ENCODE measurements around the gene CARD18.

- TF ChIP-seq ZNF501 (CRISPR knock-in tag; IDR thresholded peaks at IDR 0.05) (no peak), EZH2 (conservative IDR thresholded peaks at IDR 0.05; ENCODE audit: low read depth, low read length) (no peak), REST (IDR thresholded peaks at IDR 0.05; ENCODE audit: borderline replicate concordance in 1 of 2, low read depth in 1 of 2, low read length in 2 of 2) (no peak), GABPB1 (CRISPR knock-in tag; IDR thresholded peaks at IDR 0.05) (no peak), CTCF (CRISPR knock-in tag; IDR thresholded peaks at IDR 0.05) (no peak), ZNF781 (CRISPR knock-in tag; IDR thresholded peaks at IDR 0.05; ENCODE audit: borderline replicate concordance, not compliant biosample characterization) (no peak), PHF21A (CRISPR knock-in tag; IDR thresholded peaks at IDR 0.05) (no peak)
Measured at GRCh38 chr11:105167244-105167643, 27.7 kb upstream of the CARD18 start.

Measured in HepG2 (cell line).